Measurements from ENCODE around the gene ERCC1. TPM values are rescaled to one million over a fixed set of nuclear protein-coding genes. Genes with fewer than 3 reads are reported as not detected.
A peak's percentile ranks its signal among the peaks of the same experiment; 100 is the strongest.

Gene ERCC1
- total RNA-seq, 6 donors from 2014 or later = 53.7 to 102 (median 76.2) TPM

DNA sequence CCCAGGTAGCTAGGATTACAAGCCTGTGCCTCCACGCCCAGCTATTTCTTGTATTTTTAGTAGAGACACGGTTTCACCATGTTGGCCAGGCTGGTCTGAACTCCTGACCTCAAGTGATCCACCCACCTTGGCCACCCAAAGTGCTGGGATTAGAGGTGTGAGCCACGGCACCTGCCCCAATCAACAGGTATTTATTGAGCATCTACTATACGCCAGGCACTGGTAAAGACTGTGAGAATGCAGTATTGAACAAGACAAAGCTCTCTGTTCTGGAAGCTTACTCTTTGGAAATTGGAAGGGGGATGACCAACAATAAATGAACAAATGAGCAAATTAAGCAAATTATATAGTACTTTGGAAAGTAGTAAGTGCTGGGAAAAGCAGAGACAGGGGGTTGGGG is 21.4 kb upstream of the ERCC1 start:
- no peak overlapping the region for H3K4me3 ChIP-seq
- no peaks in the 10 kb centered on the region for H3K36me3 ChIP-seq
- no peak for TF ChIP-seq POLR2A (IDR thresholded peaks at IDR 0.05)
- TF ChIP-seq CTCF (IDR thresholded peaks at IDR 0.05) = no peak
- TF ChIP-seq EP300 (IDR thresholded peaks at IDR 0.05) = no peak
- TF ChIP-seq POLR2AphosphoS5 (IDR thresholded peaks at IDR 0.05) = no peak
- DNase-seq (no peak), ATAC-seq (ENCODE audit: low FRiP score in 2 of 2) (no peak)
- WGBS, 2 donors = 87 to 98% methylated on average over 4 of the region's 4 CpGs
- H3K9me3 ChIP-seq = no peaks in the 10 kb centered on the region
- H3K27ac ChIP-seq = peak overlapping the region; percentile 93 to 98 (median 96)
- H3K4me1 ChIP-seq = peaks cover 27 to 53% (median 47%) of the 10 kb centered on the region in 4 donors
- no peaks in the 10 kb centered on the region for H3K27me3 ChIP-seq

DNA sequence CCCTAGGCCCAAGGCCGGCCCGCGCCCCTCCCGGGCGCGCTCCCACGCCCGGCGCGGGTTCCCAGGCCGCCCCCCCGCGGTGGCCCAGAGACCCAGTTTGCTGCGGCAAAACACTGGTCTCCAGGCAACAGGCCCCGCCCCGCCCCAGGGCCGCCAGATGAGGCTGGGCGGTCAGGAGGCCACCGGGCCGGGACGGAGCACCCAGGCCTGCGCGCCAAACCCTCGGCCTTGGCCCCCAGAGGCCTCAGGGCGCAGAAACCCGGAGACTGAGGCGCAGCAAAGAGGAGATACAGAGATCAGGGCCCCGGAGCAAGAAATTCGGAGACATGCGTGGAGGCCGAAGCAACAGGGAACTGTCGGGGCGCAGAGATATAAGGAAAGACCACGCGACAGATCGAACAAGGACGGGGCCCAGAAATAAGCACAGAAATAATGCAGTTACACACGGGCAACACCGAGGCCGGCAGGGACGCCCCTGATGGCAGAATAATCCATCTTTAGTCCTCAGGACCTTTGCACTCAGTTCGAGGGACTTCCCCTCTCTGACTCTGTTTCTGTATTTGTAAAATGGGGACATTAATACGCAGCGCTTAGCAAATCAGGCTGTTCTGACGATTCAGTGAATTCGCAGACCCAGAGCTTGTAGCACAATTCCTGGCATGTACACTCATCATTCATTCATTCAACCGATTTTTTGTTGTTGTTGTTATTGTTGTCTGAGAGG is 20.8 kb upstream of the ERCC1 start:
- Histone ChIP-seq H3K27ac (peak overlapping the region; percentile 93 to 98 (median 96)), H3K4me1 (peaks cover 23 to 51% (median 43%) of the 10 kb centered on the region in 4 donors), H3K27me3 (no peaks in the 10 kb centered on the region), H3K36me3 (no peaks in the 10 kb centered on the region), H3K4me3 (peak overlapping the region in 3 of 4 donors; percentile 42 to 51 (median 47)), H3K9me3 (no peaks in the 10 kb centered on the region)
- ATAC-seq (ENCODE audit: low FRiP score in 2 of 2) = peak; percentile 88 to 90
- peak in 3 of 4 donors; percentile 18 to 55 (median 30) for TF ChIP-seq EP300 (IDR thresholded peaks at IDR 0.05)
- peak; percentile 75 to 76 for TF ChIP-seq POLR2AphosphoS5 (IDR thresholded peaks at IDR 0.05)
- TF ChIP-seq CTCF (IDR thresholded peaks at IDR 0.05) = peak in 2 of 6 experiments; percentile 14 to 15
- peak in 2 of 4 donors; percentile 61 to 66 for TF ChIP-seq POLR2A (IDR thresholded peaks at IDR 0.05)
- WGBS, 2 donors = 22 to 30% methylated on average over 24 of the region's 47 CpGs
- peak; percentile 97 to 99 for DNase-seq

- H3K27ac ChIP-seq = peak overlapping the region; percentile 93 to 98 (median 96)
- DNase-seq (peak; percentile 97 to 99), ATAC-seq (ENCODE audit: low FRiP score in 2 of 2) (peak; percentile 81 to 94)
- WGBS, 2 donors = 1 to 2% methylated on average over 19 to 36 of the region's 49 CpGs
- peak overlapping the region; percentile 22 to 51 (median 44) for H3K4me3 ChIP-seq
- no peaks in the 10 kb centered on the region for H3K9me3 ChIP-seq
- peak in 1 of 6 experiments; percentile 11 for TF ChIP-seq CTCF (IDR thresholded peaks at IDR 0.05)
- peak; percentile 93 to 94 for TF ChIP-seq POLR2AphosphoS5 (IDR thresholded peaks at IDR 0.05)
- peak in 3 of 4 donors; percentile 65 to 76 (median 74) for TF ChIP-seq POLR2A (IDR thresholded peaks at IDR 0.05)
- peak in 2 of 4 donors; percentile 89 to 91 for TF ChIP-seq EP300 (IDR thresholded peaks at IDR 0.05)
- H3K27me3 ChIP-seq = no peaks in the 10 kb centered on the region
- H3K36me3 ChIP-seq = no peaks in the 10 kb centered on the region
- peaks cover 25 to 49% (median 38%) of the 10 kb centered on the region in 4 donors for H3K4me1 ChIP-seq
Measured at GRCh38 chr19:45443462-45444317, 20.0 kb upstream of the ERCC1 start.

DNA sequence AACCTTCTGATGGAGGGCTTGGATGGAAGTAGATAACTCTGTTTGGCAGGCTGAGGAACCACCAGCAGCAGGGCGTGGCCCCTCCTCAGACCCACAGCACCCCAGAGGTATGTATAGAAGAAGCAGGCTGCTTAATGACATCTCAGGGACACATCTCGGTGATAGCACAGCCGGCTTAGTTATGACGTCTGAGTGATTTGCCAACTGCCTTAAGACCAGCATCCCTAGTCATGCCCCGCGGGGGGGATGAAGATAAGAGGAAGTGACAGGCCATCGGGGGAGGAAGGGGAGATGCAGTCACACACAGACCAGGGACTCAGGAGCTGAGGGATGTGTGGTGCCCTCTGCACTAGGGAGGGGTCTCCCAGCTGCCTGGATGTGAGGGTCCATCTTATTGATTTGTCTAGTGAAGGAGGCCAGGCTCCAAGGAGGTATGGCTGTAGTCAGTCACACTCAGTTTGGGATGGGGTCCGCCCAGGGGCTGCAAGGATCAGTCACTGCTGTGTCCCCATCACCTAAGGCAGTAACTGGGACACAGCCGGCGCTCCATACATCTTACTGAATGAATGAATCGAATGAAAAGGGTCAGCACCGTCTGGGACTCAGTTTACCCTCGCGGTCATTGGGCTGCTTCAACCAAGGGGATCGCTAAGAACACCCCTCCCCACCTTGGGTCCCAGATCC is 19.2 kb upstream of the ERCC1 start:
- no peaks in the 10 kb centered on the region for H3K9me3 ChIP-seq
- H3K4me1 ChIP-seq = peaks cover 25 to 48% (median 37%) of the 10 kb centered on the region in 4 donors
- H3K27ac ChIP-seq = peak overlapping the region; percentile 93 to 98 (median 96)
- ATAC-seq (ENCODE audit: low FRiP score in 2 of 2) = peak; percentile 4 to 14
- H3K36me3 ChIP-seq = no peaks in the 10 kb centered on the region
- peak in 1 of 2 donors; percentile 87 for DNase-seq
- TF ChIP-seq CTCF (IDR thresholded peaks at IDR 0.05) (no peak), EP300 (IDR thresholded peaks at IDR 0.05) (peak in 1 of 4 donors; percentile 34), POLR2AphosphoS5 (IDR thresholded peaks at IDR 0.05) (peak; percentile 38 to 79)
- WGBS, 2 donors = 10 to 29% methylated on average over 7 to 15 of the region's 15 CpGs
- H3K27me3 ChIP-seq = no peaks in the 10 kb centered on the region
- H3K4me3 ChIP-seq = peak overlapping the region in 3 of 4 donors; percentile 42 to 51 (median 47)
